Caco-2 (cell line): ENCODE results near the gene JPH2. TPM values are rescaled to one million over a fixed set of nuclear protein-coding genes. Genes with fewer than 3 reads are reported as not detected.

Source experiments
- BruUV-seq: library from RNA; stranded (reverse); fragments of 400-500 nt; replicated peaks from 2 replicates; lab custom pipeline; 2021; lab: Mats Ljungman, UMichigan
- CTCF ChIA-PET: fragments of 300-600 bp; sonication (Branson Sonifier 250); formaldehyde crosslinking; loops from one replicate; lab custom pipeline; 2022; ENCODE audit warnings: antibody characterized with exemption; lab: Charles Lee
- POLR2A ChIA-PET: fragments of 300-600 bp; sonication (Branson Sonifier 250); formaldehyde crosslinking; loops from one replicate; lab custom pipeline; 2022; ENCODE audit warnings: antibody characterized with exemption; lab: Charles Lee
- DNase-seq, 2 experiments: peaks; one replicate each; pipeline versions ENCODE4 v3.0.0 to v3.0.0-alpha.2; 2020 to 2022
- H3K27me3 ChIP-seq: replicated peaks from 2 replicates; pipeline ENCODE4 v1.6.0; 2011; ENCODE audit warnings: low read length; ENCODE audit not compliant: control insufficient read depth, insufficient read depth
- H3K36me3 ChIP-seq: 2 replicates; pipeline ENCODE4 v1.5.1; 2011; ENCODE audit warnings: low read length; ENCODE audit not compliant: control insufficient read depth, insufficient read depth
- H3K4me1 ChIP-seq: fragments of 250-450 bp; sonication (Bioruptor Pico); 2 replicates; pipeline ENCODE4 v1.5.1; 2020; ENCODE audit warnings: mild to moderate bottlenecking
- H3K4me3 ChIP-seq: 2 replicates; pipeline ENCODE4 v1.5.1; 2011; ENCODE audit warnings: low read depth, mild to moderate bottlenecking, control low read depth, low read length
- H3K9me3 ChIP-seq: fragments of 250-450 bp; sonication (Bioruptor Pico); 2 replicates; pipeline ENCODE4 v1.5.1; 2020; ENCODE audit warnings: mild to moderate bottlenecking, moderate library complexity
- H3K27ac Mint-ChIP-seq: one replicate; pipeline ENCODE4 v1.8.0; 2022; ENCODE audit warnings: mixed read lengths; ENCODE audit not compliant: unreplicated experiment
- H3K27me3 Mint-ChIP-seq: one replicate; pipeline ENCODE4 v1.8.0; 2022; ENCODE audit warnings: mixed read lengths; ENCODE audit not compliant: insufficient read depth, unreplicated experiment
- H3K36me3 Mint-ChIP-seq: one replicate; pipeline ENCODE4 v1.8.0; 2022; ENCODE audit warnings: mild to moderate bottlenecking, mixed read lengths; ENCODE audit not compliant: insufficient read depth, unreplicated experiment
- H3K4me1 Mint-ChIP-seq: one replicate; pipeline ENCODE4 v1.8.0; 2022; ENCODE audit warnings: low read depth, mixed read lengths; ENCODE audit not compliant: unreplicated experiment
- H3K4me3 Mint-ChIP-seq: one replicate; pipeline ENCODE4 v1.8.0; 2022; ENCODE audit warnings: mild to moderate bottlenecking, moderate library complexity, mixed read lengths; ENCODE audit not compliant: unreplicated experiment
- H3K9me3 Mint-ChIP-seq: one replicate; pipeline ENCODE4 v1.8.0; 2022; ENCODE audit warnings: mixed read lengths; ENCODE audit not compliant: unreplicated experiment
- intact Hi-C: fragments of 100-400 bp; cut with micrococcal nuclease; formaldehyde crosslinking; loops from one replicate; pipeline ENCODE4 v1.10.0; 2022; ENCODE audit not compliant: unreplicated experiment
- total RNA-seq: library from RNA; stranded (reverse); gene quantifications from 2 replicates; pipeline ENCODE4 v1.2.3, GENCODE V29; 2022
- TF ChIP-seq, protein P1 (sequence below), 2 experiments: fragments of 200-600 bp in 1 of 2; IDR thresholded peaks; 1 replicate in 1 of 2; 2 replicates in 1 of 2; pipeline versions ENCODE4 v1.5.1 to v1.8.0; 2011 to 2022; ENCODE audit warnings: antibody characterized with exemption in 1 of 2, control low read depth in 1 of 2, inconsistent platforms in 1 of 2, low read depth in 1 of 2, low read length in 1 of 2, mild to moderate bottlenecking in 1 of 2, moderate library complexity in 1 of 2; ENCODE audit not compliant: insufficient read depth in 1 of 2, severe bottlenecking in 1 of 2, unreplicated experiment in 1 of 2

Gene JPH2
- total RNA-seq, 1 experiment from 2014 or later = 10.5 TPM

DNA sequence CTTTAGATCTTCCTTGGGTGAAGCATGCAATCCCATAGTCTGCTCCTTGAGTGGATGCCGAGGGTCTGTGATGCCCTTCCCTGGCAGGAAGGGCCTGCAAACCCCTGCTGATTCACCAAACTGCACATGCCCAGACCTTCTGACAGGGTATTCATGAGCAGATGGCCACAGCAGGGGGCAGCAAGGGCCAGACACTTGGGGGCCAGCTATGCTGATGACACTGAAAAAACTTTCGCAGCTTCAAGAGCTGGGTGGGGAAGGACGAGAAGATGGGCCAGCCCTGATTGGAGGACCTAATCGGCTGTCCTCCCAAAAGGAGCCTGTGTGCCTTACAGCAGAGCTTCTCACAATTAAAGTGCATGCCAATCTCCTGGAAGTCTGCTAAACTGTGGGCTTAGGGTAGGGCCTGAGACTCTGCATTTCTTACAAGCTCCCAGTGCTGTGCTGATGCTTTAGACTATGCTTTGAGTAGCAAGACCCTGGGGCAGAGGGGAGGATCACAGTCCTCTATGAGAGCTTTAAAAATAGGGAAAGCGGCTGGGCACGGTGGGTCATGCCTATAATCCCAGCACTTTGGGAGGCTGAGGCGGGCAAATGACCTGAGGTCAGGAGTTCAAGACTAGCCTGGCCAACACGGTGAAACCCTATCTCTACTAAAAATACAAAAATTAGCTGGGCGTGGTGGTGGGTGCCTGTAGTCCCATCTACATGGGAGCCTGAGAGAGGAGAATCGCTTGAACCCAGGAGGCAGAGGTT, 44.9 kb upstream of the JPH2 start:
- H3K4me1 ChIP-seq = no peaks in the 10 kb centered on the region
- POLR2A ChIA-PET = interaction anchor here (0.5 kb wide), 1 partner anchor 14 kb away, joined by 4 read pairs; no protein-coding TSS in a partner anchor
- CTCF ChIA-PET = interaction anchor here (0.9 to 2.3 kb wide), 4 partner anchors 15 to 79 kb away, joined by 3 to 16 read pairs (median 6); partner anchors contain the start of gene FITM2
- H3K9me3 ChIP-seq = 0 out of 2 replicates have a peak, but pooled peaks cover 4% of the 10 kb centered on the region
- no peak overlapping the region for H3K4me3 ChIP-seq
- Mint-ChIP-seq H3K9me3 (no peaks in the 10 kb centered on the region), H3K27ac (no peak overlapping the region), H3K27me3 (no peaks in the 10 kb centered on the region), H3K36me3 (no peaks in the 10 kb centered on the region), H3K4me1 (peaks cover 12% of the 10 kb centered on the region), H3K4me3 (no peak overlapping the region)
- no TSS peak for BruUV-seq
- TF ChIP-seq, protein P1, sequence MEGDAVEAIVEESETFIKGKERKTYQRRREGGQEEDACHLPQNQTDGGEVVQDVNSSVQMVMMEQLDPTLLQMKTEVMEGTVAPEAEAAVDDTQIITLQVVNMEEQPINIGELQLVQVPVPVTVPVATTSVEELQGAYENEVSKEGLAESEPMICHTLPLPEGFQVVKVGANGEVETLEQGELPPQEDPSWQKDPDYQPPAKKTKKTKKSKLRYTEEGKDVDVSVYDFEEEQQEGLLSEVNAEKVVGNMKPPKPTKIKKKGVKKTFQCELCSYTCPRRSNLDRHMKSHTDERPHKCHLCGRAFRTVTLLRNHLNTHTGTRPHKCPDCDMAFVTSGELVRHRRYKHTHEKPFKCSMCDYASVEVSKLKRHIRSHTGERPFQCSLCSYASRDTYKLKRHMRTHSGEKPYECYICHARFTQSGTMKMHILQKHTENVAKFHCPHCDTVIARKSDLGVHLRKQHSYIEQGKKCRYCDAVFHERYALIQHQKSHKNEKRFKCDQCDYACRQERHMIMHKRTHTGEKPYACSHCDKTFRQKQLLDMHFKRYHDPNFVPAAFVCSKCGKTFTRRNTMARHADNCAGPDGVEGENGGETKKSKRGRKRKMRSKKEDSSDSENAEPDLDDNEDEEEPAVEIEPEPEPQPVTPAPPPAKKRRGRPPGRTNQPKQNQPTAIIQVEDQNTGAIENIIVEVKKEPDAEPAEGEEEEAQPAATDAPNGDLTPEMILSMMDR (IDR thresholded peaks at IDR 0.05; ENCODE audit: insufficient read depth in 1 of 2, low read depth in 1 of 2, low read length in 1 of 2, severe bottlenecking in 1 of 2, unreplicated experiment in 1 of 2) = peak in 1 of 2 experiments; percentile 22
- intact Hi-C loops = no loop called here
- H3K36me3 ChIP-seq = no peaks in the 10 kb centered on the region
- DNase-seq = peak; percentile 48 to 51
- H3K27me3 ChIP-seq = no peaks in the 10 kb centered on the region

DNA sequence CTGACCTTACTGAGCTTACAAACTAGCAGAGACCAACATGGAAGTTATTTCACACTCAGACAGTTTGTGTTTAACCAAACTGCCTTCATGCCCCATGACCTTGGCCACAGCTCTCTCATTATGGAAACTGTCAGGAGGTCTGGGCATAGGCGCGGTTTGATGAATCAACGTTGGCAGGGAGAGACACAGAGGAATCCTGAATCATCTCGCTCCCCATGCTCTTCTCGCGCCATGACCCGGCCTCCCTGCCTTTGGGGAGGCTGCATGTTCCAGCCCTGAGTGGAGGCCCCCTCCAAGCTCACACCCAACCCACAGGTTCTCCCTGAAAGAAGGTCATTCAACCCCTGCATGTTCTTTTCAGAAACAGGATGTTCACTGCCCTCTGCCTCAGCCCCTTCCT, 44.2 kb upstream of the JPH2 start:
- Histone ChIP-seq H3K27me3 (no peaks in the 10 kb centered on the region), H3K4me1 (no peaks in the 10 kb centered on the region), H3K36me3 (no peaks in the 10 kb centered on the region), H3K4me3 (no peak overlapping the region), H3K9me3 (0 out of 2 replicates have a peak, but pooled peaks cover 4% of the 10 kb centered on the region)
- ChIA-PET CTCF (interaction anchor here (0.9 to 2.3 kb wide), 4 partner anchors 14 to 80 kb away, joined by 3 to 16 read pairs (median 6); partner anchors contain the start of gene FITM2), POLR2A (no interaction called here)
- Mint-ChIP-seq H3K27me3 (no peaks in the 10 kb centered on the region), H3K27ac (no peak overlapping the region), H3K4me3 (no peak overlapping the region), H3K4me1 (peaks cover 7% of the 10 kb centered on the region), H3K36me3 (no peaks in the 10 kb centered on the region), H3K9me3 (no peaks in the 10 kb centered on the region)
- DNase-seq = peak in 1 of 2 experiments; percentile 32
- intact Hi-C loops = no loop called here
- BruUV-seq = no TSS peak
- TF ChIP-seq, protein P1 (IDR thresholded peaks at IDR 0.05; ENCODE audit: insufficient read depth in 1 of 2, low read depth in 1 of 2, low read length in 1 of 2, severe bottlenecking in 1 of 2, unreplicated experiment in 1 of 2) = no peak

DNA sequence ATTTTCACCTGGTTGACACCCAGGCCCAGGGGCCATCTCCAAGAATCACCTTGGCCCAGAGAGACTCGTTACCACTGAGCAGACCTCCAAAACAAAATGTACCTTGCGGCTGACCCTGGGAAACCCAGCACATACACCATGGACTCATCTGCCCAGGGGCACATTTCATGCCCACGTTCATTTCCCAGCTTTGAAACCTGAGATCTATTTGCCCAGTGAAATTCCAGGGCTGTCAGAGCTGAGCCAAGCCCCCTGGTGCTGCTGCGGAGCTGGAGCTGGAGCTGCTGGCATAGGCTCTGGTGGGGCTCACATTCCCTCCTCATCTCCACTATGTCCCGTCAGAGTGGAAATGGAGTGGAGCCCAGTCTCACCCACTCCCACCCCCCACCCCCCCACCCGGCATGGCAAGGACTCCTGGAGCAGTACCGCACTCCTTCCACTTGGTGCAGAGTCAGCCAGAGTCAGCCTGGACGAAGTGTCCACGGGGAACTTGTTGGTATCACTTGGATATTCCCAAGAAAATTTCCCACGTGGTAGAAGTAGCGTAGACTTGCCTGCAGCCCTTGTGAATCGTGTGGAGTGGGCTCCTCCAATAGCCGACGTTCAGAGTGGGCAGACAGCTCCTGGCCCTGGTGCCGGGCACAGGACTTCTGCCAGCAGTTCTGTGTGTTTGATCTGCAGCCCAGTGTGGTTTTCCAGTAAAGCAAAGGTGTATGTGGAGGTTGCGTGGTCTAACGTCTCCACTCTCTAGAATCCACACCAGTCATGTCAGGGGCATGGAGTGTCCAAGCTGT, 41.7 kb upstream of the JPH2 start:
- H3K4me1 ChIP-seq = 0 out of 2 replicates have a peak, but pooled peaks cover 2% of the 10 kb centered on the region
- no TSS peak for BruUV-seq
- CTCF ChIA-PET = interaction anchor here (1.1 to 2.8 kb wide), 3 partner anchors 12 to 183 kb away, joined by 3 to 17 read pairs (median 9); partner anchors contain the start of gene FITM2
- H3K9me3 ChIP-seq = 0 out of 2 replicates have a peak, but pooled peaks cover 4% of the 10 kb centered on the region
- H3K27me3 Mint-ChIP-seq = no peaks in the 10 kb centered on the region
- H3K4me1 Mint-ChIP-seq = peaks cover 7% of the 10 kb centered on the region
- POLR2A ChIA-PET = interaction anchor here (0.5 kb wide), 1 partner anchor 78 kb away, joined by 3 read pairs; no protein-coding TSS in a partner anchor
- H3K36me3 Mint-ChIP-seq = no peaks in the 10 kb centered on the region
- no peak overlapping the region for H3K4me3 Mint-ChIP-seq
- no peaks in the 10 kb centered on the region for H3K27me3 ChIP-seq
- no peaks in the 10 kb centered on the region for H3K36me3 ChIP-seq
- no peak overlapping the region for H3K4me3 ChIP-seq
- no peak for DNase-seq
- TF ChIP-seq, protein P1 (IDR thresholded peaks at IDR 0.05; ENCODE audit: insufficient read depth in 1 of 2, low read depth in 1 of 2, low read length in 1 of 2, severe bottlenecking in 1 of 2, unreplicated experiment in 1 of 2) = peak in 1 of 2 experiments; percentile 18
- no peaks in the 10 kb centered on the region for H3K9me3 Mint-ChIP-seq
- intact Hi-C loops = no loop called here
- no peak overlapping the region for H3K27ac Mint-ChIP-seq
